Measurements from ENCODE around the gene OGFOD3. TPM values are rescaled to one million over a fixed set of nuclear protein-coding genes. Genes with fewer than 3 reads are reported as not detected.

Gene OGFOD3
- total RNA-seq, 1 experiment from 2014 or later, result 40.8 TPM

Small RNAs within 50 kb of the gene (small RNA-seq; reads per million reads assigned to genes)
- gene RF00019, result not detected

Other genes with a start within 250 kb of the OGFOD3 start
- gene CCDC57, start 205.7 kb downstream of the OGFOD3 start, total RNA-seq (2014; rRNA removed; shearing (Covaris generic)), result 10.6 and 12.9 TPM in 2 replicates
- gene SLC16A3, start 189.5 kb downstream of the OGFOD3 start, total RNA-seq (2014; rRNA removed; shearing (Covaris generic)), result 344 and 355 TPM in 2 replicates
- 34.0 and 58.5 TPM in 2 replicates for gene CSNK1D, start 144.9 kb downstream of the OGFOD3 start, total RNA-seq (2014; rRNA removed; shearing (Covaris generic))
- not detected in 2 replicates for gene CD7, start 101.0 kb downstream of the OGFOD3 start, total RNA-seq (2014; rRNA removed; shearing (Covaris generic))
- 0.24 TPM in 1 of 2 replicates, not detected in the other for gene SECTM1, start 84.8 kb downstream of the OGFOD3 start, total RNA-seq (2014; rRNA removed; shearing (Covaris generic))
- 1.4 and 2.1 TPM in 2 replicates for gene TEX19, start 59.3 kb downstream of the OGFOD3 start, total RNA-seq (2014; rRNA removed; shearing (Covaris generic))
- gene UTS2R, start 46.8 kb downstream of the OGFOD3 start, total RNA-seq (2014; rRNA removed; shearing (Covaris generic)), result not detected in 2 replicates
- gene HEXD, start 239 bp downstream of the OGFOD3 start, total RNA-seq (2014; rRNA removed; shearing (Covaris generic)), result 8.0 and 11.5 TPM in 2 replicates
- gene CYBC1, start 32.2 kb upstream of the OGFOD3 start, total RNA-seq (2014; rRNA removed; shearing (Covaris generic)), result 38.2 and 39.6 TPM in 2 replicates
- gene NARF, start 40.2 kb upstream of the OGFOD3 start, total RNA-seq (2014; rRNA removed; shearing (Covaris generic)), result 34.3 and 35.8 TPM in 2 replicates
- 35.0 and 47.8 TPM in 2 replicates for gene FOXK2, start 101.1 kb upstream of the OGFOD3 start, total RNA-seq (2014; rRNA removed; shearing (Covaris generic))
- 89.2 and 102 TPM in 2 replicates for gene WDR45B, start 229.9 kb upstream of the OGFOD3 start, total RNA-seq (2014; rRNA removed; shearing (Covaris generic))